Upper lobe of left lung (tissue), 4 donors: ENCODE results near the gene ENTR1.

Experiments used
- CTCF ChIP-seq, 6 experiments: fragments of 450-650 bp in 4 of 6; fragments of 200-600 bp in 2 of 6; sonication (generic) in 2 of 6; IDR thresholded peaks; one replicate each; pipeline ENCODE4 v1.5.1; 2016 to 2019; ENCODE audit warnings: antibody characterized with exemption in 6 of 6
- POLR2A ChIP-seq, 4 donors: fragments of 450-650 bp; IDR thresholded peaks; one replicate each; pipeline ENCODE4 v1.5.1; 2016 to 2017; ENCODE audit warnings: antibody characterized with exemption in 4 of 4, mild to moderate bottlenecking in 2 of 4
- POLR2AphosphoS5 ChIP-seq, 2 donors: sonication (generic); formaldehyde crosslinking; IDR thresholded peaks; one replicate each; pipeline ENCODE4 v1.5.1; 2017; ENCODE audit warnings: antibody characterized with exemption in 2 of 2

- TF ChIP-seq CTCF (IDR thresholded peaks at IDR 0.05) (no peak), POLR2A (IDR thresholded peaks at IDR 0.05) (no peak), POLR2AphosphoS5 (IDR thresholded peaks at IDR 0.05) (no peak)
Observed at GRCh38 chr9:136391737-136392537, 18.5 kb downstream of the ENTR1 start.
